ENCODE data around the gene OXSR1. TPM values are rescaled to one million over a fixed set of nuclear protein-coding genes. Genes with fewer than 3 reads are reported as not detected.

OXSR1 gene
- total RNA-seq, 2 experiments from 2014 or later = 47.5 to 48.5 TPM

DNA sequence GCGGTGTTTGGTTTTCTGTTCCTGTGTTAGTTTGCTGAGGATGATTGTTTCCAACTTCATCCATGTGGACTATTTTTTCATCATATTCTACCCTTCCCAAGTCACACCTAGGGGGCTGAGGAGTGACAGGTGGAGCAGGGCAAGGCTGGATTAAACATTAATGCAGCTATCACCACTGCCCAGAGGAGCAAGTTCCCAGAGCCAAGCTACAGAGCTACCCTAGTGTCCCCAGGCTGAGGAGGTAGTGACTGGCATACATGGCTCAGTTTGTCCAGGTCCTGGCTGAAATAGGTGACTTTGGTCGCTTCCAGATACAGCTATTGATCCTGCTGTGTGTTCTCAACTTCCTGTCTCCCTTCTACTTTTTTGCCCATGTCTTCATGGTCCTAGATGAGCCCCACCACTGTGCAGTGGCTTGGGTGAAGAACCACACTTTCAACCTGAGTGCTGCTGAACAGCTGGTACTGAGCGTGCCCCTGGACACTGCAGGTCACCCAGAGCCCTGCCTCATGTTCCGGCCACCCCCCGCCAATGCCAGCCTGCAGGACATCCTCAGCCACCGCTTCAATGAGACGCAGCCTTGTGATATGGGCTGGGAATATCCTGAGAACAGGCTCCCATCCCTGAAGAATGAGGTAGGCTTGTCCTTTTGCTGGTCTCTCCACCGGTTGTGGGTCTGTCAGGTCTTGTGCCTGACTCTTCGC, 100.4 kb downstream of the OXSR1 start, which contains the start of gene SLC22A13:
Gene SLC22A13 (plus strand): TSS at position 209 of the 704 bp plus-strand sequence. CDS start 49 bp downstream, at position 258.
- intact Hi-C loops (cut with micrococcal nuclease) = no loop called here
- no peak within 1 kb of the TSS for H3K4me3 Mint-ChIP-seq
- peaks cover 12% of the 10 kb centered on the region for H3K4me1 Mint-ChIP-seq (ENCODE audit: low read depth)
- POLR2A ChIA-PET = no interaction called here
- H3K27ac Mint-ChIP-seq = no peak within 1 kb of the TSS
- H3K27me3 Mint-ChIP-seq = no peaks in the 10 kb centered on the region
- DNase-seq = no peak
- CTCF ChIA-PET = no interaction called here
- H3K9me3 Mint-ChIP-seq = no peaks in the 10 kb centered on the region
- H3K36me3 Mint-ChIP-seq = no peaks in the 10 kb centered on the region

DNA sequence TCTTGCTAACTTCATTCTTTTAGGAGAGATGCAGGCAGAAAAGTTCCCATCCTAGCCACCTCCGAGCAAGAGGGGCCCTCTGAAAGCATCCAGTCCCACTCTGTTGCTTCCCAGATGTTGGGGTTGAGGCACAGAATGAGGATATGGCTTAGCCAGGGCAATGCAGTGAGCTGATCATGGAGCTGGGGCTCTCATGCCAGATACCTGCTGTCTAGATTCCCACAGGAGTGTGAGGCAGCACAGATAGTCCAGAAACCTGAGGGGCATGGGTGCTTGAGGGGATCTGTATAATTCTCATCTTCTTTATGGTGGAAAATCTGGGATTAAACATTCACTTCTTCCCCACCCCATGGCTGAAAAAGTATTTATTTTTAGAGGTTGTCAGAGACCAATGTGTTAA, 101.5 kb downstream of the OXSR1 start:
- no peak overlapping the region for H3K27ac Mint-ChIP-seq

DNA sequence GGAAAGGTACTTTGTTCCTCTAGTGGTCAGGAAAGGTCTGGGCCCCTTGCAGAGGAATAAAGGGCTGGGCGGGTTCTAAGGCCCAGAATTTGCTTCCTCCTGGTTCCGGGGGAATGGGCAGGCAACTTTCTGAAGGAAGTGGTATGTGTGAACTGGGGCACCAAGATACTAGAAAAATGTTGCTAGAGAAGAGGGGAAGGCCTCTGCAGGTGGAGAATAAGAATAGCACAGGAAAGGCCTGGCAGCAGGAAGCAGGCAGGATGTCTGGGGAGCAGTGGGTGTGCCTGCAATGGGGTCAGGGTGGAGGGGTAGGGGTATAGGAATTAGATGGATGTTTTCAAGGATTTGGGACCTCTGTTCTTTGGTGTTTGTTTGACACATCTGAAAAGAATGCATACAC, 102.3 kb downstream of the OXSR1 start:
- Mint-ChIP-seq H3K9me3 (no peaks in the 10 kb centered on the region), H3K27me3 (no peaks in the 10 kb centered on the region), H3K27ac (no peak overlapping the region), H3K36me3 (no peaks in the 10 kb centered on the region), H3K4me3 (no peak overlapping the region), H3K4me1 (ENCODE audit: low read depth) (peaks cover 12% of the 10 kb centered on the region)
- ChIA-PET POLR2A (no interaction called here), CTCF (no interaction called here)
- intact Hi-C loops (cut with micrococcal nuclease) = no loop called here
- DNase-seq = no peak

More for the DNA sequence above, 101.5 kb downstream of the OXSR1 start:
- Mint-ChIP-seq H3K9me3 (no peaks in the 10 kb centered on the region), H3K4me3 (no peak overlapping the region), H3K4me1 (ENCODE audit: low read depth) (peaks cover 12% of the 10 kb centered on the region), H3K36me3 (no peaks in the 10 kb centered on the region), H3K27me3 (no peaks in the 10 kb centered on the region)
- no peak for DNase-seq
- ChIA-PET POLR2A (no interaction called here), CTCF (no interaction called here)
- intact Hi-C loops (cut with micrococcal nuclease) = no loop called here

DNA sequence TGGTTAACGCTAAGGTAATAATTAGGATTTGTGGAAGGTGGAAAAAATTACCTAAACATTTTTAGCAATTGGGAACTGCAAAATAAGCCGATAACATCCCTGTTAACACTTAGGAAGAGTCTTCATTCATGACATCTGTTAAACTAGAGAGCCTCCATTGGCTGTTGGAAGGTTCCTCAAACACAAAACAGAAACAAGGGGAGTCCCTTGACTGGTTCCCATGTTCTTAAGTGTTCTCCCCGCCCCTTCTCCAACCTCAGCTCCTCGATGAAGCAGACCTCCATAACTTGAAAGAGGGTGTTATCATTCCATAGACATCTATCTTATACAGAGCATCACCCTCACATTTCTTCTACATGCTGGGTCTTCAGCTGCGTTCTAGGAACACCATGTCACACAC, 102.8 kb downstream of the OXSR1 start:
- Mint-ChIP-seq H3K27ac (no peak overlapping the region), H3K36me3 (no peaks in the 10 kb centered on the region), H3K27me3 (no peaks in the 10 kb centered on the region), H3K4me1 (ENCODE audit: low read depth) (peaks cover 12% of the 10 kb centered on the region), H3K9me3 (no peaks in the 10 kb centered on the region), H3K4me3 (no peak overlapping the region)
- no peak for DNase-seq
- ChIA-PET POLR2A (no interaction called here), CTCF (no interaction called here)
- intact Hi-C loops (cut with micrococcal nuclease) = no loop called here

DNA sequence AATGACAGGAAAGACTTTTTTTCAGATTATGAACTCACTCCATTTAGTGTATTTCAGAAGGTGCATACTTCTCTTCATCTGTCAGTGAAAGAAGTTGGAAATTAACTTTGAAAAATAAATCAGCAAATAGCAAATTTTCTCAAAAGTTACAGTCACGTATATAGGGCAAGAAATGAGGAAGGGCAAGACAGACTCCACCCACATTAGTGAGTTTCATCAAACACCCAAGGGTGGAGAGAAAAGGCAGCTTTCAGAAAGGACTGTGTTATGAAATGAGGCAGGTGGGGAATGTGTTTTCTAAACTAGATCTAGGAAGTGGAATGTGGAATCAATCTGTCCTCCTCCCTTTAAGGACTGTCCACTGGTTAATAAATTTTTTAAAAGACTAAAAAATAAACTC, 103.2 kb downstream of the OXSR1 start:
- Mint-ChIP-seq H3K27me3 (no peaks in the 10 kb centered on the region), H3K4me3 (no peak overlapping the region), H3K27ac (no peak overlapping the region), H3K36me3 (no peaks in the 10 kb centered on the region), H3K9me3 (no peaks in the 10 kb centered on the region), H3K4me1 (ENCODE audit: low read depth) (peaks cover 12% of the 10 kb centered on the region)
- POLR2A ChIA-PET = no interaction called here
- CTCF ChIA-PET = no interaction called here
- intact Hi-C loops (cut with micrococcal nuclease) = no loop called here
- no peak for DNase-seq

DNA sequence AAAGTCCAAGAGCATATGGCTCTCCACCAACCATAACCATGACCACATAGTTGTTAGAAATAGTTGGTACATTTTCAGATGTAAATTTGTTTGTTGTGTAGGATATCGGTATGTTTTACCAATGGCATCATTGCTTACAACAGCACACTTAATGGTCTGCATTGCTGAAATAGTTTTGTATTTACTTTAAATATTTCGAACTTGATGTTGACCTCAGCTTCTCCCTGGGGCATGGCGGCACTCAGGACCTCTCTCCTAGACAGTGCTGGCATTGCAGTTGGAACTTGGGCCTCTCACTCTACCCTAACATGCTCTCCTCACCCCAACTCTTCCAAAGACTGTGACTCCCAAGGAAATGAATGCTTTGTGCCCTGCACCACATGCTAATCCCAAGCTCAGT, 105.3 kb downstream of the OXSR1 start:
- peaks cover 12% of the 10 kb centered on the region for H3K4me1 Mint-ChIP-seq (ENCODE audit: low read depth)
- no peak overlapping the region for H3K4me3 Mint-ChIP-seq
- DNase-seq = no peak
- H3K9me3 Mint-ChIP-seq = no peaks in the 10 kb centered on the region
- H3K27ac Mint-ChIP-seq = no peak overlapping the region
- H3K36me3 Mint-ChIP-seq = no peaks in the 10 kb centered on the region
- POLR2A ChIA-PET = no interaction called here
- CTCF ChIA-PET = no interaction called here
- H3K27me3 Mint-ChIP-seq = no peaks in the 10 kb centered on the region
- intact Hi-C loops (cut with micrococcal nuclease) = no loop called here

DNA sequence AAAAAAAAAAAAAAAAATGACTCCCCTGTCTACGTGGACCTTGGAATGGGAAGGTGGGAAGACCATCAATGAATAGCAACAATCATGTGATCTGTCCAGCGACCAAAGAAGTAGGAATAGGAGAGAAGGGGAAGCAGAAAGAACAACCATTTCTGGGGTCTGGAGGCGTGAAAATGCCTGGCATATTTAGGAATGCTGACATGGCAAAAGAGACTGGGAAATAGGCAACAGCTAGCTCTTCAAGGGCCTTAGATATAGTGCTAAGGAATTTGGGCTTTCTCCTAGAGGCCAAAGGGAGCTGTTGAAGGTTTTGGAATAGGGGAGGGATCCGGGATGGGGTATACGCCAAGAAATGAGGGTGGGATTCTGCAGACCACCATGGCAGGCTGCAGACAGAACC, 106.2 kb downstream of the OXSR1 start:
- Mint-ChIP-seq H3K27me3 (no peaks in the 10 kb centered on the region), H3K4me3 (no peak overlapping the region), H3K4me1 (ENCODE audit: low read depth) (peaks cover 12% of the 10 kb centered on the region), H3K36me3 (no peaks in the 10 kb centered on the region), H3K27ac (no peak overlapping the region), H3K9me3 (no peaks in the 10 kb centered on the region)
- DNase-seq = no peak
- intact Hi-C loops (cut with micrococcal nuclease) = no loop called here
- POLR2A ChIA-PET = no interaction called here
- CTCF ChIA-PET = no interaction called here

DNA sequence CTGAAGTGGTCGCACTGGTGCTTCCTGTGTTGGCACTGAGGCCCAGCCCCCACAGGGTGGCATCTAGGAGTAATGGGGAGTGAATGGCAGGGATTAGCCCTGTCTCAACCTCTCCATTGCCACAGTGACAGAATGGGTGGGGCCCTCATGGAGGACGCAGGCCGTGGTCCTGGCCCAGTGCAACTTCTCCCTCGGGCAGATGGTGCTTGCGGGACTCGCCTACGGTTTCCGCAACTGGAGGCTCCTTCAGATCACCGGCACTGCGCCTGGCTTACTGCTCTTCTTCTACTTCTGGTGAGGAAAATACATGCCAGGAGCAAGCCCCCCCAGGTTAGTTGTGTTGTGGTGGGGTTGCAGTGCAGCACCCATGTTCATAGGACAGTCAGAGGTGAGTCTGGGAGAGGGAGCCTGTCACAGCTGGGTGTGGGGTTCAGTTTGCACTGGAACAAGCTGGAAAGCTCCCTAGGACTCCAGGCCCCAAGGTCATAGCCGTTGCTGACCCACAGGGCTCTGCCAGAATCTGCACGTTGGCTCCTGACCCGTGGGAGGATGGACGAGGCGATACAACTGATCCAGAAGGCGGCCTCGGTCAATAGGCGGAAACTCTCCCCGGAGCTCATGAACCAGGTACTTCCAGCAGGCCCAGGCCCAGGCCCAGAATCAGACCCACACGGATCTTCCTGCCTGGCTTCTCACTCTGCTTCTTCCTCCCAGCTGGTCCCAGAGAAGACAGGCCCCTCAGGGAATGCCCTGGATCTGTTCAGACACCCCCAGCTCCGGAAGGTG, 109.7 kb downstream of the OXSR1 start:
- Mint-ChIP-seq H3K36me3 (no peaks in the 10 kb centered on the region), H3K4me1 (ENCODE audit: low read depth) (no peaks in the 10 kb centered on the region), H3K27ac (no peak overlapping the region), H3K27me3 (no peaks in the 10 kb centered on the region), H3K4me3 (no peak overlapping the region), H3K9me3 (no peaks in the 10 kb centered on the region)
- no peak for DNase-seq
- ChIA-PET CTCF (no interaction called here), POLR2A (no interaction called here)
- intact Hi-C loops (cut with micrococcal nuclease) = no loop called here

DNA sequence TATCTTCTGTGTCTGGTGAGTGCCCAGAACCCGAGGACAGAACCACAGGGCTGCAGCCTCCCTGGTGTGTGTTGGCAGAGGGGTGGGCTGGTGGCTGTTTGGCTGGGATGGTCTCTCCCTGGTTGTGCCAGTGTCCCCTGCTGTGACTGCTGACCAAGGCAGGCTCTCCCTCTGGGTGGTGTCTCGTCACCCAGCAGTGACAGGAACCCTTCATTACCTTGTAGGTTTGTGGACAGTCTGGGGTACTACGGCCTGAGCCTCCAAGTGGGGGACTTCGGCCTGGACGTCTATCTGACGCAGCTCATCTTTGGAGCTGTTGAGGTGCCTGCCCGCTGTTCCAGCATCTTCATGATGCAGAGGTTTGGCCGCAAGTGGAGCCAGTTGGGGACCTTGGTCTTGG, 110.3 kb downstream of the OXSR1 start:
- Mint-ChIP-seq H3K9me3 (no peaks in the 10 kb centered on the region), H3K4me1 (ENCODE audit: low read depth) (no peaks in the 10 kb centered on the region), H3K27me3 (no peaks in the 10 kb centered on the region), H3K27ac (no peak overlapping the region), H3K4me3 (no peak overlapping the region), H3K36me3 (no peaks in the 10 kb centered on the region)
- ChIA-PET CTCF (no interaction called here), POLR2A (no interaction called here)
- intact Hi-C loops (cut with micrococcal nuclease) = no loop called here
- no peak for DNase-seq

DNA sequence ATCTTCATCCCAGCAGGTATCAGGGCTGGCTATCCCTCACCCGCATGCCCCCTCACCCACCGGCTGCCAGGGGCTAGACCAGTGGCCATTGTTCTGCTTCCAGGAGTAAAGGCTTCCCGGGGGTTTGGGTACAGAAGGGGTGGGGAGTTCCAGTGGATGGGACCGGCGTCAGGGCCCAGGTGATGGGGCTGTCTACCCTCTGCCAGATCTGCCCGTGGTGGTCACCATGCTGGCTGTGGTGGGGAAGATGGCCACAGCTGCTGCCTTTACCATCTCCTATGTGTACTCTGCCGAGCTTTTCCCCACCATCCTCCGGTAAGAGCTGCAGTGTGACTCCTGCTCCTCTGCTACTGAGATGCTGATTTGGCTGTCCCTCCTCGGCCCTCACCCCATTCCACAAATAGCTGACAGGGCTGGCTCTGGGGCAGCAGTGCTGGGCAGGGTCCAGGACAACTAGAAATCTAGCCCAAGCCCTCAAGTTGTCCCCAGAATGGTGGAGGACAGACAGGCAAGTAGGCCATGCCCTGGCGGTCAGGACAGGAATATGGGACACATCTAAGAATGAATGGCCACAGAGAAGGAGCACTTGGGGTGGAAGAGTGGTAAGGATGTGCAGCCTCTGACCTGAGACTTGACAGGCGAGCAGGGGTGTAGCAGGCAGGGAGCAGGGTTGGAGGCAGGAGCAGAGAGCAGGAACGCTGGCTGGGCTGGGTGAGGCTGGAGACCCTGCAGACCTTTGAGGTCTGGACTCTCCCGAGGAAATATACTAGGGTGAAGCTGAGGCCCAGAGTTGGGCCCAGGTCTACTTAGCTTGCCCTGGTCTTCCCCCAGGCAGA, 111.0 kb downstream of the OXSR1 start:
- Mint-ChIP-seq H3K4me3 (no peak overlapping the region), H3K9me3 (no peaks in the 10 kb centered on the region), H3K27me3 (no peaks in the 10 kb centered on the region), H3K27ac (no peak overlapping the region), H3K4me1 (ENCODE audit: low read depth) (no peaks in the 10 kb centered on the region), H3K36me3 (no peaks in the 10 kb centered on the region)
- CTCF ChIA-PET = no interaction called here
- intact Hi-C loops (cut with micrococcal nuclease) = no loop called here
- no peak for DNase-seq
- POLR2A ChIA-PET = no interaction called here

DNA sequence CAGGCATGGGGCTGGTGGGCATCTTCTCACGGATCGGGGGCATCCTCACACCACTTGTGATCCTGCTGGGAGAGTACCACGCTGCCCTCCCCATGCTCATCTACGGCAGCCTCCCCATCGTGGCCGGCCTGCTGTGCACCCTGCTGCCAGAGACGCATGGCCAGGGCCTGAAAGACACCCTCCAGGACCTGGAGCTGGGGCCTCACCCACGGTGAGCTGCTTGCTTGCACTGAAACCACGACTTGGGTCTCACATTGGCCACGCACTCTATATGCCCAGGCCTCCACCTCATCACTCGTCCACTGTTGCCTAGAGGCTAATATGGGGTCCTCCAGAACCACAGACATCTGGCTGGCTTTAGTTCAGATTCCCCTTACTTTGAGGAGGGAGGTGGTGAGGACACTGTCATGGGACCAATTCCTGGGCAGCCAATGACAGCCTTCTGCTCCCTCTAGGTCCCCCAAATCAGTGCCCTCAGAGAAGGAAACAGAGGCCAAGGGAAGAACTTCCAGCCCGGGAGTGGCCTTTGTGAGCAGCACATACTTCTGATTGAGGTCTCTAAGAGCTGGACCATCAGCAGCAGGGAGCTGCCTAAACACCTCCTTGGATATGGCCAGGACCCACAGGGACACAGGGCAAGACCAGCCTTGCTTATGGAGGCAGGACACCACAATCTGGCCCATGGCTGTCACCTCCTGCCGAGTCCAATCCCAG, 111.7 kb downstream of the OXSR1 start:
- H3K4me3 Mint-ChIP-seq = no peak overlapping the region
- POLR2A ChIA-PET = no interaction called here
- intact Hi-C loops (cut with micrococcal nuclease) = no loop called here
- no peak for DNase-seq
- no peaks in the 10 kb centered on the region for H3K27me3 Mint-ChIP-seq
- CTCF ChIA-PET = no interaction called here
- H3K27ac Mint-ChIP-seq = no peak overlapping the region
- H3K36me3 Mint-ChIP-seq = no peaks in the 10 kb centered on the region
- H3K9me3 Mint-ChIP-seq = no peaks in the 10 kb centered on the region
- no peaks in the 10 kb centered on the region for H3K4me1 Mint-ChIP-seq (ENCODE audit: low read depth)

DNA sequence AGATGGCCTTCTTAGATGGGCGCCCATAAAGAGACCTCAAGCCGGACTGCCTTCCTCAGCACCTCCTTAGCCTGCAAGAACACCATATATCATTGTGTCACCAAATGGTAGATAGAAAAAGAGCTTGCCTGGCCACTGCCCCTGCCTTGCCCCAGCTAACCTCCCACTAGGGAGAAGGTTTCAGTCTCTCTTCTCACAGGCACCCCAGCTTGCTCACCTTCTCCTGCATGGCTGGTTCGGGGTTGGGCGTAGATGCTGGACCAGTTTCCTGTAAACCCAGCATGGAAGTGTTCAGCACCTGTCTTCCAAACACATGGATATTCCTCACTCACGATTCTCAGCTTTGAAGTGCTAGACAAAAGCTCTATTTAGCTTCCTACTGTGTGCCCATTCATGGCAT, 113.5 kb downstream of the OXSR1 start:
- H3K4me3 Mint-ChIP-seq = no peak overlapping the region
- intact Hi-C loops (cut with micrococcal nuclease) = no loop called here
- DNase-seq = no peak
- H3K27me3 Mint-ChIP-seq = no peaks in the 10 kb centered on the region
- no peaks in the 10 kb centered on the region for H3K36me3 Mint-ChIP-seq
- ChIA-PET POLR2A (no interaction called here), CTCF (no interaction called here)
- no peak overlapping the region for H3K27ac Mint-ChIP-seq
- H3K9me3 Mint-ChIP-seq = no peaks in the 10 kb centered on the region
- no peaks in the 10 kb centered on the region for H3K4me1 Mint-ChIP-seq (ENCODE audit: low read depth)

Data from activated CD4-positive, alpha-beta memory T cell treated with anti-CD3 and anti-CD28 coated beads for 36 hours (primary cell).